ENCODE data around the gene ATL1.

Gene ATL1

DNA sequence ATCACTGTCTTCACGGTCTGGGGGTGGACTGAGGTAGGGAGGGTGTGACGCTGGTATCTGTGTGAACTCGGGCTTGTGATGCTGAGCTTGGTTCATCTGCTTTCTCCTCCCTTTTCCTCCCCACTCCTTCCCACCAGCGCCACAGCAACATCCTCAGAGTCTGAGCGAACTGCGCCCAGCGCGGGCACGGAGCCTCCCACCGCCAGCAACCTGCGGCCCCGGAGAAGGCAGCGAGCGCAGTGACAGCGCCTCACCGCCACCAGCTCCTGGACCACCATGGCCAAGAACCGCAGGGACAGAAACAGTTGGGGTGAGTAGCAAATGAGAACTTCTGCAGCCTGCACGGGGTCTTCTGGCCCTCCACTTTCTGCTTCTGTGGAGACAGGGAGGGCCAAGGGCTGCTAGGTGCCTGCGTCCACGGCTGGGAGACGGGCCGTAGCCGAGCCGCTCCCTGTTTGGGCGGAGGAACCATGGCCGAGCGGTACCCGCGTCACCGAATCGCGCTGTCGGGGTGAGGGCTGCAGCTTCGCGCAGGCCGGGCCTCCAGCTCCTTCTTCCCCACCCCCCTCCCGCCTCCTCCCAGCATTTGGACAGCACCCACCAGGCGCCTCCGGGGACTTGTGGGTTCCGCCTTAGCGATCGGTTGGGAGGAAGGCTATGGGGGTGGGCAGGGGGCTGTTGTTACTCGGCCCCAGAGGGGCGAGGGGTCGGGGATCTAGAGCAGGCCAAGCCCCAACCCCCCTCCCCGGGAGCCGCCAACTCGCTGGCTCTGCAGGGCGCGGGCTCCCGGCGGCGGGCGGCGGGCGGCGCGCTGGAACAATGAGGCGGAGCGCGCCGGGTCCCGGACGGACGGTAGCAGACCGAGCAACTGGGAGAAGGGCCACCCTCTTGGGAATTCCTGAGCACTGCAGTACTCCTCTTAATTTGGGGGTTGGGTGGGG is at the start of gene ATL1:
ATL1 (plus strand) TSS at position 156 of the 941 bp plus-strand sequence; CDS start at position 277, 121 bp downstream.
- DNase-seq: peak; percentile 78

DNA sequence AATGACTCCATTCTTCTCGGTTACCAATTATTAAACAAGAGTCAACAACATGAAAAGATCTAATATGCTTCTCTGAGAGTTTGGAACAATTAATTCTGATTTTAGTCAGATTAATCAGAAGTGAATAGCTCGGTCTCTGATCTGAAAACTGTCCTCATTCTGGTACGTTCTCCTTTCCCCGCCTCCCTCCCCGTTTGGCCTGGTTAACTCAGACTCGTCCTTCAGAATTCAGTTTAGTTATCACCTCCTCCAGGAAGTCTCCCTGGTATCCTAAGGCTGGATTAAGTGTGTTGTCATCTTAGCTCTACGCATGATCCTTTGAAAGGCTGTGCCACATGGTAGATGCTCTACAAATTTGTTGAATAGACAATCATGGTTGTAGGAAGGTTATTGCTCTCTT is 49.8 kb upstream of the ATL1 start:
- no peak for DNase-seq

DNA sequence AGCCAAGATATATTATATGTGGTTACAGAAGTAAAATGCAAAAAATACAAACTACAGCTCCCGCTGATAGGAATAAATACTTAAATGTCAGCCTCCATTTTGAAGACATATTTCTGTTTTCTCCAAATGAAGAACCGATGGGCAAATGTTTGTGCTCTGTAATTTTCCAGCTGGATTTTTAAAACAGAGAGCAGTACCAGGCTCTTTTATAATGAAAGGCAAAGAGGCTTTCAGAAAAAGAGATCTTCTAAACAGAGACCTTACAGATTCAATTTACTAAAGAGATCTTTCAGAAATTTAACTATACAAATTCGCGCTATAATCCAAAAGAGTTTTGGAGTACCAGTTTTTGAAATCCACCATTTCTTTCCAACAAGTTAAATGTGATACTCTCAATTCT is 47.5 kb upstream of the ATL1 start:
- no peak for DNase-seq

DNA sequence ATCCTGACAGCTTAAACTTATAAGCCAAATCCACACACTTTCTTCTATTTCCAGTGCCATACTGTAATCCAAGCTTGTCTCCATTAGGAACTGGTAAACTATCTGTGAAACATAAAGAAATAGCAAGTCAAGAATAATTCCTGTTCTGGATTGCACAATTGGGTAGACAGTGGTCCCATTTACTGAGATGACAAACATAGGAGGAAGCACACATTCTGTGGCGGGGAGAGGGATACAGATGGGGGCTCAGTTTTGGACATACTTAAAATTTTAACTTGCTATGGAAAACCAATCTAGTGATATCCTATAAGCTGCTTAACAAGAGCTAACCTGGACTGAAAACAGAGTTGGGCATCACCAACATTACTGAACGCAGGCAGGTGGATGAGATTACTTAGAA is 43.9 kb upstream of the ATL1 start:
- DNase-seq: no peak

DNA sequence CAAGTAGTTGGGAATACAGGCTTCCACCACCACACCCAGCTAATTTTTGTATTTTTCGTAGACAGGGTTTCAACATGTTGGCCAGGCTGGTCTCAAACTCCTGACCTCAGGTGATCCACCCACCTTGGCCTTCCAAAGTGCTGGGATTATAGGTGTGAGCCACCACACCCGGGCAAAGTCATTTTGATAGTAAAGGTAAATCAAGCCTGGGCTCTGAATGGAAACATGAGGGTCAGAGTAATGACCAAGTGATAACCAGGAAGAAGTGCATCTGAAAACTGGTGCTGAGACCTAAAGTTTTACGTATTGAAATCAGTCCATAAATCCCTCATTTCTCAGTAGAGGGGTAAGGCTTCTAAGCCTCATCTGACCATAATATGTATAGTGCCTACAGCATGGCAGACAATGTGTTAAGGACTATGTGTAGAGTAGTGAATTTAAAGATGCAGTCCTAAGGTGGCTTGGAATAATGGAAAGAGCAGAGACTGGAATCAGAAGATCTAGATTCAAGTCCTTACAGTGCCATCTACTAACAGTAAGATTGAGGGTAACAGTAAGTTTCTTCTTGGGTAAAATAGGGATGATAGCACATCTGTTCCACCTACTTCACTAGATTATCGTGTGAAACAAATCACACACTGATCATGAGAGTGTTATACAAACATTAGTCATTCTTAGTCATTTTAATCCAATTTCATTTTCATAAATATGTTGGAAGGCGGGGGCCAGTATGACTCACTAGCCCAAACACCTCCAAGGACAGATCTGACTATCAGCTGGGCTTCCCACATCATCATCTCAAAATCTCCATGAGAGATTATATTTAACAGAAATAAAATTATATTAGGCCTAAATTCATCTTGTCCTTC is 38.8 kb upstream of the ATL1 start:
- peak; percentile 93 for DNase-seq

DNA sequence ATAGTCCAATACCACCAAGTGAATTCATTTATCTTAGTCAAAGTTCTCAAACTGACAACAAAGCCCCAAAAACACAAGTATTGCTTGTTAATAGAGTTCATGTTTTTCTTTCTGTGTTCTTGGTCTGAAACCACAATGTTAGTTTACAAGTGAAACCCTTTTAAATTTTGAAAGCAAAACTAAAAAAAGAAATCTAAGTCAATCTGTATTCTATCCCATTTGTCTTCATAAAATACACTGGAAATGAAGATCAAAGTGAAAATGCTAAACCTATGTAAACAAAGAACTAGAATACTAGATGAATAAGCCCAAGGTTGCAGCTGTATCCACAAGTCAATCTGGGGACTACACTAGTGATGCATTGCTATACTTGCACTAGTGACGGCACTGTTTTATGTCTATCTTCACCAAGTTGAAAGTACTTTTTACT is 38.0 kb upstream of the ATL1 start:
- DNase-seq: peak; percentile 22

DNA sequence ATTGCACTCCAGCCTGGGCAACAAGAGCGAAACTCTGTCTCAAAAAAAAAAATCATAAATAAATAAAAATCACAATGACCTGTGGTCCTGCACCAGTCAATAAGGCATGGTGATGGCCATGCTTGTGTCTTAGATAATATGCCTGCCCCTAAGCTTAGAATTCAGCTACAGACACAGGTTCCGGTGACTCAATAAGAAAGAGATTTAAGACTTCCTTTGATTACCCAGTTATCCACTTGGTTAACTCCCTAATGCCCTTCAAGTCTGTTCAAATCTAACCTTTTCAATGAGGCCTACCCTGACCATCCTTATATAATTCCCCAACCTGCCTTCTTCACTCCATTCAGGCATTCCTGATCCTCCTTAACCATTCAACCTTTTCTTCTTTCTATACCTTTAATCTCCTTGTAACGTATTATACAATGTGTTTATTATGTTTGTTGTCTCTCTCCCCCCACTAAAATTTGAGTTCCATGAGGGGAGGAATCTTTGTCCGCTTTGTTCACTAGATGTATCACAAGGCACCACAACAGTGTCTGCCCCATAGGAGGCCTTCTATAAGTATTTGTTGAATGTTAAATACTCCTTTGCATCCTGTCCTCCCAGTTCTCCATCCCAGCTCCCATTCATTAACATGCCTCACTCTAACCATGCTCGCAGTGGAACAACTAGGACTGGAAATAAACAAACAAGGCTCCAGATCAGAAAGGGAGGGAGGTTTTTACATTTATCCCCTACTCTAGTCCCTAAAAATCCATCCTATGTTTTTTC is 36.5 kb upstream of the ATL1 start:
- peak; percentile 31 for DNase-seq

DNA sequence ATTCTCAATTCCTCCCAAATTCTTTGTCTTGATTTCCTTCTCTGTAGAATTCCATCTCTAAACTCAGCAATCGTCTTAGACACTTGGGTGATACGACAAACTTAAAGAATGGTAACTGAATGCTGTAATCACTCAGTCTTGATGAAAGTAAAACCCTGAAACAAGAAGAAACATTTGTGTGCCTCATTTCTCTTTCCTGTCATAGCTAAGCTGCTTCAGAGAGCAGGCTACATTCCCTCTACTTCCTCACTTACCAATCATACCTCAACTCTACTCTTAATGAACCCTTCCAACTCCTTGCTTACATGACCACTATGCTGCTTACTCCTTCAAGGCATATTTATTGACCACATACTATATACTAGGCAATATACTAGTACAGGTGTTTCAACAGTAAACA is 35.9 kb upstream of the ATL1 start:
- DNase-seq: no peak

DNA sequence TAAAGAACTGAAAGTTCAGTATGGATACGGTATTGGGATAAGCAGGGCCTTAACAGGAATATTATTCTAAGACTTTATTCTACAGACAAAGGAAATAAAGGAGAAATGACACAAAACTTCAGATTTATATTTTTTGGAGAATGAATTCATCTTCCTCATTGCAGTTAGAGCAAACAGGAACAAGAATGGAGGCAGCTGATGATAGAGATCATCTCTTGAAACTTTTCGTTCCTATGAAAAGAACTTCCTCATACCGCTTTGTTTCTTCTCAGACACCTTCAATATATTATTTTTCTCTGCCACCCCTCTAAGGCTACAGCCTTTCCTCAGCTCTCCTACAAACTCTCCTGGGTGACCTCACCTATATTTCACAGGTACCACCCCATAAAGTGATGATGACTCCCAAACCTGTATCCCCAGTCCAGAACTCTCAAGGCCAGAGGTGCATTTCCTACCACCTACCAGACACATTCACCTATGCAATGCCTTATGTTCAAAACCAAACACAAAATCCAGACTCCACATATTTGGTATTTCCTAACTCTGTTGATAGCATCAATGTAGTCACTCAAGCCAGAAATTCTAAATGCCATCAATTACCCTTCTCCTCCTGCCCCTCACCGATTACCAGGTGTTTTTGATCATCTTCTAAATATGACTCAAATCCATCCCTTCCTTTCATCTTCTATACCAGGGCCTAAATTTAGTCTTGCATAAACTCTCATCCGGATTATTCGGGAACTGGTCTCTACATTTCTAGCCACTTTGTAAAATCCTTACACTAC is 35.0 kb upstream of the ATL1 start:
- DNase-seq: no peak

DNA sequence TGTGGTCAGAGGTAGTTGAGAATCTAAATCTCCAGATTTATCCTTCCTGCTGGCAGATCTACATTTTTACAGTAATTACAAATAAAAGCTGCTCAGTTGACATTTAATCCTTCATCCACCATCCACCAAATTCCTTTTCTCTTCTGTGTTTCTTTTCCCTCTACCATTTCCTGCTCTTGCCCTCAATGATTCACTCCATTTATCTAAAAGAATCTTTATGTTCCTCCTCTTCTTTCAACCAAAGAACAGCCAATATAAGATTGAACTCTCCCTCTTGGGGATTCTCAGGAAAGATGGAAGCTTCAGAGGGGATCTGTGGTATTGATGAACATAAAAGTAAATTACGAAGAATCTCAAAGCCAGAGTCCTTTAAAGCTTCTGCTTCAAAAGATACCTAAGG is 31.9 kb upstream of the ATL1 start:
- peak; percentile 70 for DNase-seq

DNA sequence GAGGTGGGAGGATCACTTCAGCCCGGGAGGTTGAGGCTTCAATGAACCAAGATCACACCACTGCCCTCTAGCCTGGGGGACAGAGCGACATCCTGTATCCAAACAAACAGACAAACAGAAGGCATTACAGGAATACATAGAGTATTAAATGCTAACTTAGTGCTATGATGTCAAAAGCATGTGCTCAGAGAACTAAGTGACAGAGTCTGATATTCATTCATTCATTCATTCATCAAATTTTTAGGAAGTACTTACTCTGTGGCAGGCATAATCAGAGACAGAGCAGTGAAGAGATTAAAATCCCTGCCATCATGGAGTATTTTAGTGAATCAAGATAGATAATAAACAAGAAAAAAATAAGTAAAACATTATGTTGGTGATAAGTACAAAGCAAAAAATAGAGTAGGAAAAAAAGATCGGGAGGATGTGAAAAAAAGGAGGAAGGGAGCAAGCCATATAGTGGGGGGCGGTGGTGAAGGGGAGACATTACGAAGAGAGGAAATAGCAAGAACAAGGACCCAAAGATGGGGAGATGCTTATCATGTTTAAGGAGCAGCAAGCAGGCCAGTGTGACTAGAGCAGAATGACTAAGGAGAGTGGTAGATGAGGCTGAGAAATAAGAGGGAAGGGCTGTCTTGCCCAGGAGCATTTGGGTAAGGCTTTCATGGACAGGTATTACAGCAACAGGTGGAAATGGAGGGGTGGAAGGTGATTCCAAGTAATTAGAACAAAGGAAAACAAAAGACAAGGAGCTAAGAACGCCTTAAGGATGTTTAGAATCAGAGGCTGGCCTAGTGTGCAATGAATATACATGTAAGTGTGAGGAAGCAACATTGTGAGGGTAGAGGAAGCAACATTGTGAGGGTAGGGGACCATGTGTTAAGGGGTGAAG is 30.4 kb upstream of the ATL1 start:
- peak; percentile 47 for DNase-seq

DNA sequence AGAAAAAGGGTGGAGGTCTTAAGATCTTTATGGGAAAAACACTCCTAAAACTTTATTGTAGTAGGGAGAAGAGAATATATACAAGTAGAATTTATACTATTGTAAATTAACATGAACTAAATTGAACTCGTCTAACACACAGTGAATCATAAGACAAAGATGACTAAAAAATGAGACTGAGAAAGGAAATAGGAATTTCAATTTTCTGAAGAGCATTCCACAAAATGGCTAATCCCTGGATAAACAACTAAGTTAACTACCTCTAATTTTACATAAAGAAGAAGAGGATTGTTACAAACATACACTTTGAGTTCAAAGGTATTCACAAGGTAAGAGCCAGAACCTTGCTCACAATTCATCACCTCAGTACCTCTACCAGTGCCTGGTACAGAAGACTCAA is 29.6 kb upstream of the ATL1 start:
- peak; percentile 63 for DNase-seq

DNA sequence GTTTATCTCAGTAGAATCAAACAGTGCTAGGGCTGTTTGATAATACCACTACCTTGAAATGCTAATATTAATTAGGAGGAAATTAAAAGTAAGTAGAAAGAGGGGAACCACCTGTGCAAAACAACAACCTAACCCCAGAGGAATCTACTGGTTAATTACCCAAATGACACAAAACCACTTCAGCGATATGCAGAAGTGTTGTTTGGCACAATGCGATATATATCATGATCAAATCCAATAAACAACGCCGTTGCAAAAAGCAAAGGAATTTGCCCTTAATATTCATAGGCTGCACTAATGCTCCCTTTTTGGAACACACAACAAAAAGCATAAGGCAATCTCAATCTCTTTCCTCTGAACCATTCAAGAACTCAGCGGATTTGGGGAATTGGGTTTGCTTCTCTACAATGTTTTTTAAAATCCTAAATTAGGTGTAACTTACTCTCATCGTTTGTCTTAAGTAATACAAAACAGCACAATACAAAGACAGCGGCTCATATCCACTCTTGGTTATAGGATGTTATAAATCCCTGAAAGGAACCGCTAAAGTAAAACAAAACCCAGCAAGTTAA is 29.1 kb upstream of the ATL1 start:
- peak; percentile 18 for DNase-seq

DNA sequence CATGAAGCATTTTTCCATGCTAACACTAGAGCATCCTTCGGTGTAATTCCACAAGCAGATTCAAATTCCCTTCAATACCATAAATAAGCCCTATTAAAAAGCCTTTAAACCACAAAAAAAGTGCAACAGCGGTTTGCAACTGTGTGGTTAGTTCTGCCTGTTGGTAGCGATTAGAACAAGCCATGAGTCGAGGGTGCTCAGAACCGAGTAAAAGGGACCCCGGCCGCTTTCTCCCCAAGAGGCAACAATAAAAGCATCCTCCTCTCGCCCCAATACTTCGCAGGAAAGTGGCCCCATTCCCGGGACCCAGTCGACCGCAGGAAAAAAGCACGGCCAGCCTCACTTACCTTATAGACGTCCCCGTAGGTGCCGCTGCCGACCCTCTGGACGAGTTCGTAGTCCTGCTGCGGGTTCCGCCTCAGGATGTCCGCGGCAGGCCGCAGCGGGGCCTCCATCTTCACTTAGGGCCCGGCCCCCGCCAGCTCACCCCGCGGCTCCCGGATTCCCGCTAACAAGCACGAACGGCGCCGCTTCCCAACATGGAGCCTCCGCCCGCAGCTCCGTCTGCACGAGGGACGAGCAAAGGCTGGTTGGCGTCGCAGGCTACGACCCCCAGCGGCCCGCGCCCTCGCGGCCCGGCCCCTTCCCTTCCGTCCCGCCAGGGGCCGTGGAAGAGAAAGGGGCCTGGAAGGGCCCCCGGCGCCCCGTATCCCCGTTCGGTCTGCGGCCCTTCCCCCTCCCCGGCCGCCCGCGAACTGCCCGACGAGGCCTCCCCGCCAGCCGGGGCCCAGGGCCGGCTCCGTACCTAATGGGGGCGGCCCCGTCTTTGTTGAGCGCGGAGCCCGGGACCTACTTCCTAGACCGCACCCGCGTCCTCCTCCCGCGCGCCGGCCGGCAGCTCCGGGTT is 28.1 kb upstream of the ATL1 start:
- DNase-seq: peak; percentile 60

DNA sequence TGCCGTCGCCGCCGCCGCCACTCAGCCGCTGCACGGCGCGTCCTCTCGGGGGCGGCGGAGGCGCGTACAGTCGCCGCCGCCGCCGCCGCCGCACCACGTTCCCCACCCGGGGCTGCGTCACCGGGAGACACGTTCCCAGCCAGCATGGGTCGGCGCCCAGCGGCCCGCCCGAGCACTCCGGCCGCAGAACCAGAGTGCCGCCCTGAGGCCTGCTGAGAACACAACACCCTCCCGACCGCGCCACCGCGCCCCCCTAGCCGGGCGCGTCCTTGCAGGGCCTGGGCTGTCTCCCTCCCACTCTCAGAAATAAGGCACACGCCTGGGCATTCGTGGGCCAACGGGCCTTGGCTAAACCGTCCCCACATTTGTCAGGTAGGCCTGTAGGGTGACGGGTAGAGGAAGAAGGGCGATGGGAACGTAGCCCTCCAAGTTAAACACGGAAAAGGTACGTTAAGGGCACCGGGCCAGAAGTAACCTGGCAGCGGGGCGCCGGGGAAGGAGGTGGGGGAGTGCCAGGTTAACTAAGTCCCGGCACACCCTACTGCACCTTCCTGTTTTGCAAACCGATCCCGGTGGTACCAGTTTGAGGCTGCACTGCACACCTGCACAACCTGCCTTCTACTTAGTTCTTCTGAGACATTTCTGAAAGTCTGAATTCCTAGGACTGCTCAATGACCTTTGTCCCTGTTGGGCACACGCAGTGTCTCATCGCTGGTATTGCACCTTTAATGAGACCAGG is 27.3 kb upstream of the ATL1 start, which contains the start of gene MAP4K5:
MAP4K5 (minus strand) TSS at position 68 of the 739 bp plus-strand sequence. CDS start 520 bp downstream, outside the sequence.
- DNase-seq: peak; percentile 91

DNA sequence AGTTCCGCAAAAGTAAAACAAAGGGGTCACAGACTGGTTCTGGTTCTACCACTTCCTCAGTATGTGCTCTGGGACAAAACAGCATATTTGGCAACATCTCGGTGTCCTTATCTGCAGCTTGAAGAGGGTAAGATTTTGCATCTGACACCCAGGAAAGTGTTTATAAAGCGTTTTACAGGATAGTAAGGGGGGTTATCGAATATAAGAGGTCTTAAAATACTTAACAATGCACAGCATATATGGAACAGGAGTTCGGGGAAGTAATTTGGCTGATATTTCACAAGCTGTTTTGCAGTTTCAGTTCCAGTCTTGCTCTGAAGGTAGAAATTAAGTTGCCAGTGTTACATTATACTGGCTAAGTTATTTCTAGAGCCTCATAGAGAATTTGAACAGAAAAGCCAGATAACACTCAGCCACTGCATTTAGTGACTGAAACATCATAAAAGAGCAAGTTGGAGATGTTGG is 26.7 kb upstream of the ATL1 start:
- DNase-seq: no peak

DNA sequence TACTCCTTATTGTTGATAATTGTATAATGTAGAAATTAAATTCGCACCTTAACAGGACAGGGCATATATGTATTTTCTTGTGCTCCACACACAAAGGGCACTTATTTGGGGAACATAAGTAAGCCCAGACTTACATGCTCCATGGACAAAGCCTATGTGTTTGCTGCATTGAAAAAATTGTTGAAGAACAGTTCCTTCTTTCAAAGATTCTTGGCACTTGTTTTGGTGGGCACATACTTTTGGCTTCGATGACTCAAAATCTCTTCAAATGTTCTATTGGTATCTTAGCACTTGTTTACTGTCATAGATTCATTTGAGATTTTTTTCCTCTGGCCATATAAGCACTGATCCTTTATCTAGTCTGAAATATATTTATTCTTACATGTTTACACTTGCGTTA is 26.1 kb upstream of the ATL1 start:
- peak; percentile 39 for DNase-seq

DNA sequence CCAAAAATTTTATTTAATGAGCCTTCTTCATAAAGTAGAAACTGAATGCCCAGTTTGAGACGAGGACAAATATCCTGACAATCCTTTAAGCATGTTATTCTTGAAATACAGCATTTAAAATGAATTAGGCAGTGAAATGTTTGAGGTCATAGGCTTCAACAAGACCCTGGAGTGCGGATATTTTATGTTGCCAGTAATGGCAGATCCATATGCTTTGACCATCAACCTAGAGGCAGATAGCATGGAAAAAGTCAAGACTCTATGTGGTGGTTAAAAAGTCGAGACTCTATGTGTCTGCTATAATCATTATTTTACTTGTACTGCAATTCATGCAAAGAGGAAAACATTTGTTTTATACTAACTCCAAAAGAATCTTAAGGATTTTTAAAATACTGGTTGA is 25.5 kb upstream of the ATL1 start:
- DNase-seq: no peak

DNA sequence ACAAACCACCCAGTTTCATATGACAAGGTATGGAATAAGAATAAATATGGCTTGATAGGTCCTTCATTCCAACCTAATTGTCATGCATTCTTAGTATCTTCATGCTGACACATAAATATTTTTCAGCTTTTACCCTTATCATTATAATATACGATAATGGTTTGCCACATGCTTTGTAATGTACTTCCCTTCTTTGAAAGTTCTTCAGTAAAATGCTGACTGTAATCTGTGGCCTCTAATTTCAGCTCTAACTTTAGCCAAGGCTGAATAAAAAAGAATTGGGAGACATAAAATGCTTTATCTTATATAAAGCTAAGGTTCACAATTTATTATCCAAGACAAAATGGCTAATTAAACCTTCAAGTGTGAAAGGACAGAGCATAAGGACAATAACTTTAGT is 24.9 kb upstream of the ATL1 start:
- DNase-seq: no peak
